C4-2B (cell line): Measurements from ENCODE around the gene NSMCE4A.
"Not testable (repeated sequence)": the region's sequence is repeated elsewhere in the genome, so short reads cannot be mapped to it uniquely, and the experiment has no call there.

Experiments
- CTCF ChIP-seq: fragments of 450-650 bp; conservative IDR thresholded peaks from 2 replicates; pipeline ENCODE4 v1.5.1; 2017; ENCODE audit warnings: mild to moderate bottlenecking
- ZFX ChIP-seq: fragments of 450-650 bp; IDR thresholded peaks from 2 replicates; pipeline ENCODE4 v1.6.1; 2017

DNA sequence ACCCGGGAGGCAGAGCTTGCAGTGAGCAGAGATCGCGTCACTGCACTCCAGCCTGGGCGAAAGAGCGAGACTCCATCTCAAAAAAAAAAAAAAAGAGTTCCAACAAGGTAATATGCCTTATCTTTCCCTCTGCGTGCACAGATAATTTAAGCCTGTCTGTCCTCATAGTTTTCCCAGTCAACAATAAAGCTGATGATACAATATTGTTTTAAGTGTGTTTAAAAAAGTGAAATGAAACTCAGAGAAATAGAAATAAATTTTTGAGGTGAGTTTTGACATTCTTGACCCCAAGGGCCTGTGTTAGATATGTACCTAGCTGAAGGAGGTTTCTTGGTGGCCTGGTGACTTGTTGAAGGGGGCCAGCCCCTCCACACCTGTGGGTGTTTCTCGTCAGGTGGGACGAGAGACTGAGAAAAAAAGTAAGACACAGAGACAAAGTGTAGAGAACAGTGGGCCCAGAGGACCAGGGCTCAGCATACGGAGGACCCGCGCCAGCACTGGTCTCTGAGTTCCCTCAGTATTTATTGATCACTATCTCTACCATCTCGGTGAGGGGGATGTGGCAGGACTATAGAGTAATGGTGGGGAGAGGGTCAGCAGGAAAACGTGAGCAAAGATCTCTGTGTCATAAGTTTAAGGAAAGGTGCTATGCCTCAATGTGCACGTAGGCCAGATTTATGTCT, 45.3 kb downstream of the NSMCE4A start:
- not testable (repeated sequence) for TF ChIP-seq CTCF, ZFX
